Activated B cell treated with CpG ODN at 0.5 μM for 24 hours (primary cell): ENCODE results near the gene DRC3. TPM values are rescaled to one million over a fixed set of nuclear protein-coding genes. Genes with fewer than 3 reads are reported as not detected.

Experiments
- ATAC-seq: fragments of 200-7000 bp; cut with Tn5 transposase; one replicate; pipeline ENCODE4 v1.10.0; 2021; ENCODE audit warnings: low read depth, mild to moderate bottlenecking, moderate library complexity
- CTCF ChIA-PET: fragments of 350-600 bp; sonication (Branson Sonifier 250); formaldehyde crosslinking; loops from one replicate; lab custom pipeline; 2021; ENCODE audit warnings: antibody characterized with exemption; lab: Charles Lee
- POLR2A ChIA-PET: fragments of 350-600 bp; sonication (Branson Sonifier 250); formaldehyde crosslinking; loops from one replicate; lab custom pipeline; 2021; ENCODE audit warnings: antibody characterized with exemption; lab: Charles Lee
- DNase-seq: peaks from one replicate; pipeline ENCODE4 v3.0.0; 2022
- H3K27ac Mint-ChIP-seq: one replicate; pipeline ENCODE4 v1.8.0; 2020; ENCODE audit warnings: mixed read lengths
- H3K27me3 Mint-ChIP-seq: one replicate; pipeline ENCODE4 v1.8.0; 2021; ENCODE audit warnings: mixed read lengths
- H3K36me3 Mint-ChIP-seq: one replicate; pipeline ENCODE4 v1.8.0; 2021; ENCODE audit warnings: low read depth, mixed read lengths
- H3K4me1 Mint-ChIP-seq: one replicate; pipeline ENCODE4 v1.8.0; 2021; ENCODE audit warnings: mixed read lengths
- H3K4me3 Mint-ChIP-seq: one replicate; pipeline ENCODE4 v1.8.0; 2020; ENCODE audit warnings: mild to moderate bottlenecking, mixed read lengths
- H3K9me3 Mint-ChIP-seq: one replicate; pipeline ENCODE4 v1.8.0; 2020; ENCODE audit warnings: mixed read lengths
- intact Hi-C: fragments of 100-400 bp; cut with micrococcal nuclease; formaldehyde crosslinking; loops from one replicate; pipeline ENCODE4 v1.15.1; 2024
- total RNA-seq: library from RNA; stranded (reverse); gene quantifications from 2 replicates; pipeline ENCODE4 v1.2.3, GENCODE V29; 2022
- TF ChIP-seq, protein P1 (sequence below): fragments of 200-600 bp; IDR thresholded peaks from one replicate; pipeline ENCODE4 v1.8.0; 2022; ENCODE audit warnings: antibody characterized with exemption, mild to moderate bottlenecking

Gene DRC3
- total RNA-seq, 1 donor from 2014 or later: not detected

- ATAC-seq (no peak), DNase-seq (no peak)
- Mint-ChIP-seq H3K4me1 (peaks cover 4% of the 10 kb centered on the region), H3K36me3 (peaks cover 3% of the 10 kb centered on the region), H3K4me3 (no peak overlapping the region), H3K27ac (no peak overlapping the region), H3K27me3 (no peaks in the 10 kb centered on the region), H3K9me3 (no peaks in the 10 kb centered on the region)
- ChIA-PET CTCF (no interaction called here), POLR2A (no interaction called here)
- intact Hi-C loops: no loop called here
- TF ChIP-seq, protein P1, sequence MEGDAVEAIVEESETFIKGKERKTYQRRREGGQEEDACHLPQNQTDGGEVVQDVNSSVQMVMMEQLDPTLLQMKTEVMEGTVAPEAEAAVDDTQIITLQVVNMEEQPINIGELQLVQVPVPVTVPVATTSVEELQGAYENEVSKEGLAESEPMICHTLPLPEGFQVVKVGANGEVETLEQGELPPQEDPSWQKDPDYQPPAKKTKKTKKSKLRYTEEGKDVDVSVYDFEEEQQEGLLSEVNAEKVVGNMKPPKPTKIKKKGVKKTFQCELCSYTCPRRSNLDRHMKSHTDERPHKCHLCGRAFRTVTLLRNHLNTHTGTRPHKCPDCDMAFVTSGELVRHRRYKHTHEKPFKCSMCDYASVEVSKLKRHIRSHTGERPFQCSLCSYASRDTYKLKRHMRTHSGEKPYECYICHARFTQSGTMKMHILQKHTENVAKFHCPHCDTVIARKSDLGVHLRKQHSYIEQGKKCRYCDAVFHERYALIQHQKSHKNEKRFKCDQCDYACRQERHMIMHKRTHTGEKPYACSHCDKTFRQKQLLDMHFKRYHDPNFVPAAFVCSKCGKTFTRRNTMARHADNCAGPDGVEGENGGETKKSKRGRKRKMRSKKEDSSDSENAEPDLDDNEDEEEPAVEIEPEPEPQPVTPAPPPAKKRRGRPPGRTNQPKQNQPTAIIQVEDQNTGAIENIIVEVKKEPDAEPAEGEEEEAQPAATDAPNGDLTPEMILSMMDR: no peak
These were observed 45.7 kb upstream of the DRC3 start for GRCh38 chr17:17926840-17927449.

- ATAC-seq: no peak
- Mint-ChIP-seq H3K36me3 (peaks cover 3% of the 10 kb centered on the region), H3K27me3 (no peaks in the 10 kb centered on the region), H3K9me3 (no peaks in the 10 kb centered on the region), H3K4me3 (no peak overlapping the region), H3K27ac (no peak overlapping the region), H3K4me1 (peaks cover 4% of the 10 kb centered on the region)
- DNase-seq: no peak
- intact Hi-C loops: no loop called here
- TF ChIP-seq, protein P1: no peak
- POLR2A ChIA-PET: no interaction called here
- CTCF ChIA-PET: no interaction called here
These were observed 44.0 kb upstream of the DRC3 start for GRCh38 chr17:17928398-17929287.

GRCh38 chr17:17929655-17930380, 42.8 kb upstream of the DRC3 start:
- POLR2A ChIA-PET: no interaction called here
- CTCF ChIA-PET: no interaction called here
- no peak overlapping the region for H3K4me3 Mint-ChIP-seq
- no peaks in the 10 kb centered on the region for H3K27me3 Mint-ChIP-seq
- H3K27ac Mint-ChIP-seq: no peak overlapping the region
- ATAC-seq: no peak
- H3K36me3 Mint-ChIP-seq: peaks cover 2% of the 10 kb centered on the region
- H3K9me3 Mint-ChIP-seq: no peaks in the 10 kb centered on the region
- TF ChIP-seq, protein P1: no peak
- no peak for DNase-seq
- intact Hi-C loops: no loop called here
- peaks cover 2% of the 10 kb centered on the region for H3K4me1 Mint-ChIP-seq

DNA sequence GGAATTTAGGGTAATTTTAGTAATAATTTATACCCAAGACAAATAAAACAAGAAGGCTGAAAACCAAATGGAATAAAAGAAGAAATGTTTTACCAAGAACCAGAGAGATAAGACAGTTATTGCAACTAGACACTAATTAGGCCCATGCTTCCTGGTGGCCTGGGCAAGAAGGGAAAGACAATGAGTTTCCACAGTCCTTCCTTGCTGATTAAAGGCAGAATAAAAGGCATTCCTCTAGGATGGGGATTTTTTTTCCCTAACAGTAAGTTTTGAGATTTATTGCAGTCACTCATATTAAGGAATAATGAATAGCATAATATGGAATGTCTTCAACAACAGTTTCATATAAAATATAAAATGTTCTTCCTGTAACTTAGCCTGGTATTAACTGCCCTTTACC, 42.0 kb upstream of the DRC3 start:
- Mint-ChIP-seq H3K4me1 (peaks cover 4% of the 10 kb centered on the region), H3K36me3 (no peaks in the 10 kb centered on the region), H3K9me3 (no peaks in the 10 kb centered on the region), H3K27me3 (no peaks in the 10 kb centered on the region), H3K27ac (no peak overlapping the region), H3K4me3 (no peak overlapping the region)
- POLR2A ChIA-PET: no interaction called here
- TF ChIP-seq, protein P1: no peak
- intact Hi-C loops: no loop called here
- CTCF ChIA-PET: no interaction called here
- DNase-seq: no peak
- ATAC-seq: no peak

GRCh38 chr17:17931159-17931558, 41.5 kb upstream of the DRC3 start:
- ATAC-seq (no peak), DNase-seq (no peak)
- ChIA-PET CTCF (interaction anchor here (1.0 to 1.2 kb wide), 2 partner anchors 12 to 434 kb away, joined by 3 to 6 read pairs; no protein-coding TSS in a partner anchor), POLR2A (interaction anchor here (0.6 kb wide), 1 partner anchor 236 kb away, joined by 3 read pairs; no protein-coding TSS in a partner anchor)
- TF ChIP-seq, protein P1: no peak
- peaks cover 8% of the 10 kb centered on the region for H3K4me1 Mint-ChIP-seq
- H3K27me3 Mint-ChIP-seq: no peaks in the 10 kb centered on the region
- no peaks in the 10 kb centered on the region for H3K9me3 Mint-ChIP-seq
- no peak overlapping the region for H3K4me3 Mint-ChIP-seq
- no peak overlapping the region for H3K27ac Mint-ChIP-seq
- H3K36me3 Mint-ChIP-seq: no peaks in the 10 kb centered on the region
- intact Hi-C loops: no loop called here
